GM18873 (cell line): ENCODE results near the gene PNPLA7.
"Not testable (repeated sequence)": the region's sequence is repeated elsewhere in the genome, so short reads cannot be mapped to it uniquely, and the experiment has no call there.

Source experiments
- ATAC-seq: cut with Tn5 transposase; IDR thresholded peaks from one replicate; pipeline ENCODE4 v1.9.1; 2021; ENCODE audit warnings: mild to moderate bottlenecking, moderate library complexity, moderate number of reproducible peaks; ENCODE audit not compliant: unreplicated experiment, low FRiP score

Gene PNPLA7

DNA sequence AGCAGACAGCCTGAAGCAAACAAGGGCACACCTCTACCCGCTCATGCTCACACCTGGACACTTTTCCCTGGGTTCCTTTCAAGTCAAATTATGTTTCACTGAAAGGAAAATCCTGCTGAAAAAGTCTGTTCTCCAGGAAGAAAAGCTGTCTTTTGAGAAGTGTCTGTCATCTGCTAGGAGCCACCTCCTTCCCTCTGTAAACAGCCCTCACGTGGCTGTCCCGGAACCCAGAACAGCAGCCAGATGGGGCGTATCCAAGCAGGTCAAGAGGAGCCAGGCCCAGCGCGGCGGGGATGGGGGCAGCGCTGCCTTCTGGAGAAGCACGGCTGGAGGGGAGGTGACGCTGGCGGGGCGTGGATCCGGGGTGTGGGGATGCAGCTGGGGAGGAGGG lies at the start of gene PNPLA7:
PNPLA7 (minus strand) TSS at position 172 of the 391 bp plus-strand sequence. CDS start 205 bp downstream, outside the sequence.
- no peak for ATAC-seq

- ATAC-seq: no peak
Observed at GRCh38 chr9:137598943-137599342, 48.7 kb upstream of the PNPLA7 start.

- not testable (repeated sequence) for ATAC-seq
Observed at GRCh38 chr9:137596577-137596976, 46.4 kb upstream of the PNPLA7 start.

- no peak for ATAC-seq
Observed at GRCh38 chr9:137593176-137593575, 43.0 kb upstream of the PNPLA7 start.

GRCh38 chr9:137592767-137593166 lies 42.6 kb upstream of the PNPLA7 start:
- ATAC-seq: no peak

- ATAC-seq: peak; percentile 57
Observed at GRCh38 chr9:137590469-137591383, 40.5 kb upstream of the PNPLA7 start, which contains the start of gene ZMYND19. Gene ZMYND19 (minus strand): TSS chr9:137590512. CDS start chr9:137590263, 249 bp downstream.

- ATAC-seq: no peak
Observed at GRCh38 chr9:137590123-137590468, 39.9 kb upstream of the PNPLA7 start.

- ATAC-seq: no peak
Observed at GRCh38 chr9:137589441-137590122, 39.4 kb upstream of the PNPLA7 start.

DNA sequence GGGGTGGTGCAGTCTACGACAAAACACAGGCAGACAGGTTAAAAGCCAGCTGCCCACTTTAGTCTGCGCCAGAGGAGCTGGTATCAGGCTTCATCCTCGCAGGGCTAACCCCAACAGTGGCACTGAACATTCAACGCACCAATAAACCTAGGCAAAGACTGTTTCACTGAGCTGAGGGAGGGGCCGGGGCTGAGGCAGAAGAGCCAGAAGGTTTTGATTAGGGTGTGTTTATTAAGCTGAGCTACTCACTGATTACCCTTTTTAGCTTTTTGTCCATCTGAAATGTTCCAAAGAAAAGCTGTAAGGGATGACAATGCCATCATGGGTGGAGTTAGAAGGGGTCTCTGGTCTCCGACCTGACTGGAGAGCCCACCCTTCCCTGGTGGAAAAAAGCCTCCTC lies 38.7 kb upstream of the PNPLA7 start:
- no peak for ATAC-seq

GRCh38 chr9:137588311-137588710 lies 38.1 kb upstream of the PNPLA7 start:
- no peak for ATAC-seq

GRCh38 chr9:137586854-137587253 lies 36.7 kb upstream of the PNPLA7 start:
- no peak for ATAC-seq

DNA sequence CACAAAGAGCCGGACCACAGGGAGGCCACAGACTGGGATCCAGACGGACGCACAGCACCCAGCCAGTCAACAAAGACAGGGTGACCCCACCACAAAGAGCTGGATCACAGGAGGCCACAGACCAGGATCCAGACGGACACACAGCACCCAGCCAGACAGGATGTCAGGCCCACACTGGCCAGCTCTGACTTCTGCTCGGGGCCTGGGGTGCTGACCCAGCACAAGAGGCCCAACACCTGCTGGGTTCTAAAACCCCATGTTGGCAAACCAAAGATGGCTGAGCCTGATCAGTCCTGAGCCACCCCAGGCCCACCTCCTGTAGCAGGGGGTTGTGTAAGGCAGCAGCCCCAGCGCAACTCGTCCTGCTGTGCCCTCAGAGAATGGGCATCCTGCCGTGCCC lies 33.8 kb upstream of the PNPLA7 start:
- no peak for ATAC-seq

GRCh38 chr9:137583347-137583746 lies 33.1 kb upstream of the PNPLA7 start:
- no peak for ATAC-seq

- no peak for ATAC-seq
Observed at GRCh38 chr9:137582286-137582860, 32.2 kb upstream of the PNPLA7 start.

- ATAC-seq: no peak
Observed at GRCh38 chr9:137581361-137582285, 31.4 kb upstream of the PNPLA7 start.

GRCh38 chr9:137580954-137581322 lies 30.7 kb upstream of the PNPLA7 start:
- ATAC-seq: no peak

DNA sequence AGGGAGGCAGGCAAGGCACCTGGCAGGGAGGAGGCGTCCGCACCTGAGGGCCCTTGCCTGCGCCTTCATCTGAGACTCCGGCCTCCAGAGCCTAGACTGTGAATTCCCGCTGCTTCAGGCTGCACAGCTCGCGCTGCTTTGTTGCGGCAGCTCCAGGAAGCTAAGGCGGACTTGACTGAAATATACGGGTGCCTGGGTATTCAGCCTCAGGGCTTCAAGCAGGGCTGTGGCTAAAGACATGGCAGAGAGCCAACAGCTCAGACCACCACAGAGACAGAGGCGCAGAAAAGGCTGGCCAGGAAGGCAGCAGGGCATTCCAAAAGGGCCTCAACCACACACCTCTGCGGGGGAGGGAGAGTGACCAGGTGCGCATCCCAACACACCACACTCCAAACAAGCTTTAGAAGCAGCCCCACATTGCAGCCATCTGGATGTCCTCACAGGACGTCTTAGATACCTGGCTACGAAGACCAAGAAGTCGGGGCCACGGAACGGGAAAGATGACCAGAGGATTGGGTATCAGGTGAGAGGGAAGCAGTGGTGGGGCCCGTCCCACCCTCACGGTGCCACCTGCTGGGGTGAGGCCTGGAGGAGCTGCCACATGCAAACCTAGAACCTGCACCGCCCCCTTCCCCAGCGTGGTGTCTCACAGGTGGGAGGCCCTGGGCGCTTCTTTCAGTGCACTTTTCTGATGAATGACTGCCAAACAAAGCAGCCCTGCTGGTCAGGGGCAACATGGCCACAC lies 30.2 kb upstream of the PNPLA7 start:
- ATAC-seq: no peak

DNA sequence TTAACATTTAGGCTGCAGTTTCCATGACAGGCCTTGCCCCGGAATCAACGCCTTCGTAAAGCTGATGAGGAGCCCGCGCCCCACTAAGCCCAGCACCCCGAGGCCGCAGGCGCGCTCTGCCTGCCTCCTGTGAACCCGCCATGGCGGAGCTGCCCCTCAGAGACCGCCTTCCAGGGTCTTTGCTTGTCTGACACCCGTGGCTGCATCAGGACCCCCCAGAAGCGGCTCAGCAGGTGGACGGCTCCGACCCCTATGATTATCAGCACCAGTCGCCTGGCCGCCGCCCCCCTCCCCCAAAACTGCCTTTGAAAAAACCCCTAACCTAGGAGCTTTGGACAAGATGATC lies 29.0 kb upstream of the PNPLA7 start:
- no peak for ATAC-seq

DNA sequence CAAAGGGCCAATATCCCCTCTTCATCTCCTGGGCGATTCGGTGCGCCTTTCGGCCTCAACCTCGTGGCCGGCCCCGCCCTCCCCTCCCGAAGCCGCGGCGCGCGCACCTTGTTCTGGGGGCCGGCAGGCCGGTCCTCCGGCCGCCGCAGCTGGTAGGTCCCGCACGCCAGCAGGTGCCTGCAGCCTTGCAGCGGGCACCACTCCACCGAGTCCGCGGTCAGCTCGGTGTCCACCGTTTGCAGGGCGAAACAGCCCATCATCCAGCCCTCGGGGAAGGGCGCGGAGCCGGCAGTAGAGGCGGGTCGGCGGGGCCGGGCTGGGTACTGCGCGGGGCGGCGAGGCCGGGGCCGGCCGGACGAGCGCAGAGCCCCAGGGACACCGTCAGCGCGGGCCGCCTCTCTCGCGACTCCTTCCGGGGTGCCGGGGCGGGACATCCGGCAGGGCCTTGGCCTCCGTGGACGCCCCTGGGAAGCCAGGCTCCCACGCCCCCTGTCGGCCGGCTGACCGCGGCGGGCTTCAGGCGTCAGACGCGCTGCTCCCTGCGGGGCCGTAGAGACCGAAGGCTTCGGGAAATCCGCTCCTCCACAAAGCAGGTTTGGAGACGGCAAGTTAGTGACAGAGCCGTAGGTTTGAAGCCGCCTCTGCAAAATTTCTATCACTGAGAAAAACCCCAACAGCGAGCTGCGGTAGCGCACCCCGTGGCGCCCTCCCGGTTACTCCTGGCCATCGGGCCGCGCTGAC lies 28.5 kb upstream of the PNPLA7 start, which contains the start of gene DPH7:
DPH7 (minus strand) TSS at position 408 of the 741 bp plus-strand sequence; CDS start at position 260, 148 bp downstream.
- peak; percentile 73 for ATAC-seq
